Tibial nerve (tissue), 4 donors: Measurements from ENCODE around the gene SURF4.

Source experiments
- EP300 ChIP-seq, 2 donors: sonication (generic); formaldehyde crosslinking; IDR thresholded peaks; one replicate each; pipeline ENCODE4 v1.6.1; 2017; ENCODE audit warnings: antibody characterized with exemption in 2 of 2, mild to moderate bottlenecking in 1 of 2
- POLR2A ChIP-seq, 2 donors: fragments of 450-650 bp; IDR thresholded peaks; one replicate each; pipeline ENCODE4 v1.6.1; 2017; ENCODE audit warnings: antibody characterized with exemption in 2 of 2, mild to moderate bottlenecking in 2 of 2, moderate library complexity in 2 of 2
- TF ChIP-seq, protein P1 (sequence below), 5 experiments: fragments of 200-600 bp in 3 of 5; fragments of 450-650 bp in 2 of 5; sonication (generic) in 3 of 5; IDR thresholded peaks; one replicate each; pipeline ENCODE4 v1.5.1; 2016 to 2019; ENCODE audit warnings: antibody characterized with exemption in 5 of 5, mild to moderate bottlenecking in 3 of 5, moderate library complexity in 2 of 5

DNA sequence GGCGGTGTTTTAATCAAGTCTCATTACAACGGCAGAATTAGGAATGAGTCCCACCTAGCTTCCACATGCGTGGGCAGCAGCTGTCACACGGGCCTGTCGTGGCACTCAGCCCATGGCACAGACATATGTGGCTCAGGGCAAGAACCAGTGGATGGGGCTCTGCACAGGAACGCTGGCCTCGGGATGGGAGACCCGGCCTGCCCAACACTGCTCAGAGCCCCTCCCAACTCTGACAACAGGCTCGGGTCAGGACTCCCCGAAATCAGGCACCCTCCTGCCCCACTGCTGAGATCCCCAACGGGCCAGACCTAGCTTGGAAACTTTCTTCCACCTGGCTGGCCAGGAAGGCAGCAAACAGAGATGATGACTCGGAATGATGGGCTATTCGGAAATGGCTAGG is 34.9 kb downstream of the SURF4 start:
- TF ChIP-seq, protein P1, sequence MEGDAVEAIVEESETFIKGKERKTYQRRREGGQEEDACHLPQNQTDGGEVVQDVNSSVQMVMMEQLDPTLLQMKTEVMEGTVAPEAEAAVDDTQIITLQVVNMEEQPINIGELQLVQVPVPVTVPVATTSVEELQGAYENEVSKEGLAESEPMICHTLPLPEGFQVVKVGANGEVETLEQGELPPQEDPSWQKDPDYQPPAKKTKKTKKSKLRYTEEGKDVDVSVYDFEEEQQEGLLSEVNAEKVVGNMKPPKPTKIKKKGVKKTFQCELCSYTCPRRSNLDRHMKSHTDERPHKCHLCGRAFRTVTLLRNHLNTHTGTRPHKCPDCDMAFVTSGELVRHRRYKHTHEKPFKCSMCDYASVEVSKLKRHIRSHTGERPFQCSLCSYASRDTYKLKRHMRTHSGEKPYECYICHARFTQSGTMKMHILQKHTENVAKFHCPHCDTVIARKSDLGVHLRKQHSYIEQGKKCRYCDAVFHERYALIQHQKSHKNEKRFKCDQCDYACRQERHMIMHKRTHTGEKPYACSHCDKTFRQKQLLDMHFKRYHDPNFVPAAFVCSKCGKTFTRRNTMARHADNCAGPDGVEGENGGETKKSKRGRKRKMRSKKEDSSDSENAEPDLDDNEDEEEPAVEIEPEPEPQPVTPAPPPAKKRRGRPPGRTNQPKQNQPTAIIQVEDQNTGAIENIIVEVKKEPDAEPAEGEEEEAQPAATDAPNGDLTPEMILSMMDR (IDR thresholded peaks at IDR 0.05), result no peak
- TF ChIP-seq POLR2A (IDR thresholded peaks at IDR 0.05), result no peak
- TF ChIP-seq EP300 (IDR thresholded peaks at IDR 0.05), result no peak
